ENCODE results near the gene EPHA5.
A peak's percentile ranks its signal among the peaks of the same experiment; 100 is the strongest.

Gene EPHA5

DNA sequence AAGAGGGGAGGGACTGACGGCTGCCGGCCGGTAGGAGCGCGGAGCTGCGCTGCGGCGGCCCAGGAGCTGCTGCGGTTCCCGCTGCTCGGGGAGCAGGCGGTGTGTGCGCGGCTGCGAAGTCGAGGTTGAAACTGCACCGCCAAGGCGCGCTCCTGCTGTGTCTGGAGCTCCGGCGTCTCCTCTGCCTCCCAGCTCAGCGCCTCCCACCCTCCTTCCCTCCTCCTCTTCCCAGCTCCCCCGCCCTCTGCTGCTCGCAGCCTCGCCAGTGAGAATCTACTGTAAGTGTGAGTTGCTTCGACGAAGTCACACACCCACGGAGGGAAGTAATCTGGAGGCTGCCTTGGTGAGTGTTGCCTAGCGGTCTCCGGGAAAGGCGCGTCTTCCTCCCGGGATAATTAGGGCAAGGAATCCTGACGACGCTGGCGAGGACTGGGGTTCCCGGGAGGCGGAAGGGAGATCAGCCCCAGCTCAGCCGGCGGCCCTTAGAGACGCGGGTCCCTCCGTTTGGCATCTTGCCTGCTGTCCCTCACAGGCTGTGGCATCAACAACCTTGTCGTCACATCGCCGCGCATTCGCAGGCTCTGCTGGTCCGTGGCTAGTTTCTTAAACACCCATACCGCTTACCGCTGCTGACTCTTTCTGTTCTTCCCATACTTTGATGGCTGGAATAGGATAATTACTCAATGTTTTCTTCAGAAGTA is at the start of gene EPHA5:
EPHA5 (minus strand) TSS at position 159 of the 701 bp plus-strand sequence. CDS start 747 bp downstream, outside the sequence.
- peak; percentile 81 for DNase-seq (ENCODE audit: low spot score)

DNA sequence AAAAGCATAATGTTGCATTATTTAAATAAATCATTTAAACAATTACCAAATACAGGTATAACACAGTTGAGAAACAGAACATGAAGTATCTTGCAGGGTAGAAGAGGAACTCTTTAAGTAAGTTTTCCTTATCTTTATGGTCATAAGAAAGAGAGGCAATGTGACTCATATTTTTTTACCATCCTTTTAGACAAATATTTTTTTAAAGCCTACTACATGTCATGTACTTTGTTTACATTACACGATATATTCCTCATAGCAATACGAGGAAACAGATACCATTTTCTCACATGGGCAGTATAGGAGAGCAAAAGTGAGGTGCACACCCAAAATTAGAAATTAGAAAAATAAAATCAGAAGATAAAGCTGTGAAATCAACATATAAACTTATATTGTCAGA is 49.3 kb upstream of the EPHA5 start:
- DNase-seq (ENCODE audit: low spot score) = no peak

- DNase-seq (ENCODE audit: low spot score) = no peak
These were observed 28.3 kb upstream of the EPHA5 start for GRCh38 chr4:65698631-65699030.

DNA sequence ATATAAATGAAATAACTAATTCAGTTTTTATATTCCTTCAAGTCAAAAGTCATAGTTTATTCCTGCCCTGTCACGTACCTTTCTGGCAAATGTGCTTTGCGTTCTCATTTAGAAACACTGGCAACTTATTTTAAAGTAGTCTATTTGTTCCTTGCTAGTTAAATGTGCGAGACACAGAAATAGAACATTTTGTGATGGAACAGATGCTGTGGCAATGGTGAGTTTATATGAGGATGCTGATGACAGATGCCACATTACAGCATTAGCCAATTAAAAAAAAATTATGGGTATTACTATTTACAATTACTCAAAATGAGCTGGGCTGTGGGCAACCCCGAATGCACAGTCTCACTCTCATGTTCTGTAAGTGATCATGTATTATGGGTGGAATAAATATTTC is 26.1 kb upstream of the EPHA5 start:
- DNase-seq (ENCODE audit: low spot score) = no peak

DNA sequence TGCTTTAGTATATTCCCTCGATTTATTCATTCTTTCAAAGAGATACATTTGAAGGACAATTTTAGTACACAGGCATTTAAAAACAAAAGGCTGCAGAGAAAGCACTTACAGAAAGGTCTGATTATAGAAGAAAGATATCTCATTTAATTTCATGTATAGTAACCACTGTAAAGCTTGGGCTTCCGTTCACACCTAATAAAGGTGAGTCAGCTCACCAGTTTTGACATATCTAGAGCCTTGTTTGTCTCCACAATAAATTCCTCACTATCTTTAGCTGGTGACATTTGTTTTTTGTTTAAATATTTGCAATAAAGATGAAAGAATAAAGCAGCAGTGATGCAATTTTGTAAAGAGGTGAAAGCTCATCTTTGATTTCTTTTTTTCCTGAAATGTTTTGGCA is 1.1 kb upstream of the EPHA5 start:
- no peak for DNase-seq (ENCODE audit: low spot score)

- no peak for DNase-seq (ENCODE audit: low spot score)
These were observed 314 bp downstream of the EPHA5 start for GRCh38 chr4:65670020-65670330.

DNA sequence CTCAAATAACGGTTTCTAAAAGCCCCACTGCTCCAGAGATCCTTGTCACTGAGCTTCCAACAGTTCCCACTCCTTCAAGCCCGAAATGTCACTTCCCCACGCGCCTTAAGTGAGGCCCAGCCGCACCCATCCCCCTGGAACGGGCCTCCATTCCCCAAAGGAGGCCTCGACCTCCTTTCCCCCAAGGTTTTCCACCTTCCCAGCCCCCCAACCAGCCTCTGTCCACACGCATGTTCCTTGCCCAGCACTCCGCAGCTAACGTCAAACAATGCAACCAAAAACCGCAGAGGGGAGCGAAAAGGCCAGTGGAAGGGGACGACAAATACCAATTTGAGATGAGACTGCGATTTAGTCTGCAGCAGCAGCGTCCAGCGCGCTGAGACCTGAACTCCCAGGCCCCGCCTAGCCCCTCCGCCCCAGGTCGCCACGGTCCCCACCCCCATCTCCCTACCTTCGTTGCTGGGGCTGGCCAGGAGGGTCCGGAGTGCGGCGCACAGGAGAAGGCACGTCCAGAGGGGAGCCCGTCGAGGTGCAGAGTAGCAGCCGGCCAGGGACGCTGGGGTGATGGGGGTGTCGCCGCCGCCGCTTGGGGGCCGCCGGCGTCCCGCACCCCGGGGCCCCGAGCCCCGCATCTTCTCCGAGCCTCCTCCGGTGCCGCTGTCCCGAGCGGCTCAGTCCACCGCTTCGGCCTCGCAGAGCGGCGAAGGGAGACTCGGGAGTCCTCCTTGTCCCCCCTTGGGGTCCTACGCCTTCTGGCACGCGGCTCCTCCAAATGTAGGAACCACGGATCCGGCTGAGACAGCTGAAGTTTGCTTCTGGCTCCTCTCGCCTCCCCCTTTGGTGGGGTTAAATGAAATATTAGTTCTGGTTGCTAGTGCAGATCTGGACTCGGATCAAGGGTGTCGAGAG is 924 bp downstream of the EPHA5 start:
- no peak for DNase-seq (ENCODE audit: low spot score)

DNA sequence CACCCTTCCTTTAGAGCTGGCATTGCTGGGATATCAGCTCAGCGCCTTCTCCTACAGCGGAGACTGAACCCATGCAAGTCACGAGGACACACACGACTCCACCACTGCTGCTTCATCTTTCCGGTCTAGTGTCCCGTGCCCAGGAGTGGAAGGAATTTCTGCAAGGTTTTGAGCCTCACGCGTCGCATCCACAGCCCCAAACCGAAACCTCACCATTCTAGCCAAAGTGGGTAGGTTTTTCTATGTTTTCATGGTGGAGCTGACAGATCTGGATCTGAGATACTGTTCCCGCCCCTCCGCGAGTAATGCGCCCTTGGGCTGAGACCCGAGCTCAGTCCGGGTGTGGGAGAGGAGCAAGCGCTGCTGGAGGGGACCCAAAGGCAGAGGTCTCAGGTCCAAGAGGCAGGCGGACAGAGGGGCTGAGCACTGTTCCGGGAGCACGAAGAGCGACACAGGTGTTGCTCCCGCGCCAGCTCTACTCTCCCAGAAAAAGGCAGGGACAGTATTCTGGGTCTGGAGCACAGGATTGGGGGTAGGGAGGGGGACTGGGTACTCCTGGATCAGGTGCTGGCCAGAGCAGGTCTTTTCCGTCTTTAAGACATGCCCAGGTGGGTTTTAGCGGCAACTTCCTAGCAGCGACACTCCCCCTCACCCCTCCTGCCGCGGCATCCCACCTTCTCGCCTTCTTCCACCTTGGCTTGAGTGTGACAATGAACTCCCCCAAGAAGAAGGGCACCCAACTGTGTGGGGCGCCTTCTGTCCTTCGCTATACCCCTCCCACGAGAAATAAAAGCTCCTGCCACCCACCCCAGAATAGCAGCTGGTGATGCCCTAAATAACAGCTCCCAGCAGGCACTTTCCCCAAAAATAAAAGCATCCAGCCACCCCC is 1.8 kb downstream of the EPHA5 start:
- peak; percentile 36 for DNase-seq (ENCODE audit: low spot score)

GRCh38 chr4:65667506-65668041 is 2.7 kb downstream of the EPHA5 start:
- DNase-seq (ENCODE audit: low spot score) = peak; percentile 2

DNA sequence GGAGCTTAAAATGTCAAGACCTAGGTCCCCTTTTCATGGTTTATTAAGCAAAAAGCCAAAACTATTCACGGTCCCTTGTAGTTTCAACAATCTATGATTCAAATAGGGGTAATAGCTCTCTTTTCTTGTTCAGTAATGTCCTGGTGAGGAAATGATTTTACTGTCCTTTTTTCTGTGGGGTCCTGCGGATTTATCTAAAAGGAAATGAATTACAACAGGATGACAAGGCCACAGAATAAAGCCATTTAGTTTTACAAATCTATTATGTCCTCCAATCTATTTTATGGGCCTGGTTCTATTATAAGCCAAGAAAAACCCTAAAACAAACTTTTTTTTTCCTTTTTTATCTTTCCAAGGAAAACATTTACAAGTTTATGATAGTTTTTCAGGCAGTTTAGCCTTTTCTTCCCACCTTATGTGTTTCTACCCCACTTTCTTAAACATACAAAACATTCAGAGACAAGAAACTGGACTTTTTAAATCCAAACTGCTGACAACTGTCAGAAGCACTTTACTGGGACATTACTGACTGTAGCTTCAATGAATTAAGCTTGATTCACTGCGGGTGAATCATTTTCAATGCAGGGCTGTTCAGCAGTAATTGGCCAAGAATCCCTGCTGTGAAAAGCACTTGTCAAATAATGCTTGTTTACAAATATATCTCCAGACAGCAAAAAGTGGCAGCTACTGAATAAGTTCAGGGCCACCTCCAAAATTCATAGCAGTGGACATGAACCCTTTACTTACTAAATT is 4.3 kb downstream of the EPHA5 start:
- DNase-seq (ENCODE audit: low spot score) = no peak

- DNase-seq (ENCODE audit: low spot score) = no peak
These were observed 8.8 kb downstream of the EPHA5 start for GRCh38 chr4:65661471-65661870.

DNA sequence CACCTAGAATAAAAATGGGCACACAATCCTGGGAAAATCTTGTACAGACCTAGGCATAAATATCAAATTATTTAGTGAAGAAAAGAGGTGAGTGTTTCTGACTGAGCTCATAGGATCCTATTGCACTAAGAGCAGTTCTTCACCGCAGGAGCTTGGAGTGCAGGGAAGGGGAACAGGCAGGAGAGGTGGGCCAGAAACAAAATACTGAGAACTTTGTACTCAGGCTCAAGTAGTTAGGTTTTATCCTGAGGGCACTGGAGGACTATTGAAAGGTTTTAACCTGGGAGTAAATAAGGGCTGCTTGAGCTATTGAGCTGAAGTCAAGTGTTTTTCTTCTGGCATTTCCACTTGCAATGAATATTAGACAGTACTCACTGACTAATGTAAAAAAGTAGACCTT is 12.2 kb downstream of the EPHA5 start:
- DNase-seq (ENCODE audit: low spot score) = no peak

GRCh38 chr4:65656008-65656407 is 14.3 kb downstream of the EPHA5 start:
- no peak for DNase-seq (ENCODE audit: low spot score)

GRCh38 chr4:65654976-65655375 is 15.3 kb downstream of the EPHA5 start:
- DNase-seq (ENCODE audit: low spot score) = no peak

- DNase-seq (ENCODE audit: low spot score) = no peak
These were observed 16.4 kb downstream of the EPHA5 start for GRCh38 chr4:65653740-65654361.

DNA sequence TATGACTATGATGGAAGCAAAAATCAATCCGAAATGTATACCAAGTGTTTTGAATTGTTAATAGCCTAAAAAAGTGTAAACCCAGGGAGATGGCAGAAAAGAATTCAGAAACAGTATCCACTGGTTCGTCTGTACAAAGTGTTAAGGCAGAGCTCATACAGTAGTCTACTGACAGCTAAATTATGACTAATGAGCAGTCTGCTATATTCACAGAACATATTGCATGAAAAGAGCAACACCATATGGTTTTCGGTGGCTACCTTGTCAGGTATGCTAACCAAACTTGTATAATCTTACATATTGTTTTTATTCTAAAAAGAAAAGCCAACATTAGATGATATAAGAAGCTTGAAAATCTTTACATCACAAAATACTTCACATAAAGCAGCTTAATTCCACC is 18.5 kb downstream of the EPHA5 start:
- DNase-seq (ENCODE audit: low spot score) = no peak

DNA sequence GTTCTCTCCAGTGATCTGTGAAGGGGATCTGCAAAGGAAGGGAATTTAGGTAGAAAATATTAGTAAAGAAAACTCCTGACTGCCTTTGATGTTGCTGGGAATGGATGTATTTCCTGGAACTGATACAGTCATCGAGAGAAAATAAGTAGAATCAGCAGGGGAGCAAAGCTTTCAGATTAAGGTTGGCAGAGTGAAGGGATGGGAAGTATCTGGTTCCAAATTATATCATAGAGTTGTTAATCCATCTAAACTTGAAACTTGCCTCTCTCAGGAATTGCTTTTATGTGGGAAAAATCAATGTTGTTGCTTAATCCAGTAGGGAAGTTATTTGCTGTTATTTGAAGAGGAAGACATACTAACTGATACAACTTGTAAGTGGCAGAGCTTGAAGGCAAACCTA is 19.3 kb downstream of the EPHA5 start:
- DNase-seq (ENCODE audit: low spot score) = no peak

DNA sequence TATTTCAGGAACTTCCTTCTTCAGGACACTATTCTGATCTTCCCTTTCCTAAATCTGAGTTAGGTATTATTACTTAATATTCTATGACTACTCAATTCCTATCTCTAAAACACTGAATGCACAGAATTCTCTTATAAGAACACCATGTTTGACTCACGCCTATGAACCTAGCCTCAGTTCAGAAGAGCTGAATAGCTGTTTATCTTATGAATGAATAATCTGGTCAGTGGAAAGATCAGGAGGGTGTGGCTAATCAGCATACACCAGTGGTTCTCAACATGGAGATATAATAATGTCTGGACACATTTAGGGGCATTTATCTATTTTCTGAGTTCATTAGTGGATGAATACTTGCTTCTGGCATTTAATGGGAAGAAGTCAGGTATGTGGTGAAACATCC is 24.2 kb downstream of the EPHA5 start:
- no peak for DNase-seq (ENCODE audit: low spot score)

DNA sequence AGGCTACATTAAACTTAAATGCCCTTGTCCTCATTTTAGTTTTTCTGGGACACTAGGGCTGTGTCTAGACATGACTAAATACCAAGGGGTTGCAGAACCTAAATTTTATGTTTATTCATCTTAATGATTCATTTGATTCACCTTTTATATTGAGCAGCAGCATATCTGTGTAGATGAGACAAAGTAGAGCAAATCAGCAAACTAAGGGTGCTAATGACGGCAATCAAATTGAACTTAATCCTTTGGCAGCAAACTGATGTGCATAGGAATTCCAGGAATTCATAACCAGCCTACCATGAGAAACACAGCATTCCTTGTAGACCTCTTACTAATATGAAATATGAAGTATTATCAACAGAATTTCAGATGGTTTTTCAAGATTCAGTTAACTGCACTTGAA is 25.1 kb downstream of the EPHA5 start:
- no peak for DNase-seq (ENCODE audit: low spot score)

DNA sequence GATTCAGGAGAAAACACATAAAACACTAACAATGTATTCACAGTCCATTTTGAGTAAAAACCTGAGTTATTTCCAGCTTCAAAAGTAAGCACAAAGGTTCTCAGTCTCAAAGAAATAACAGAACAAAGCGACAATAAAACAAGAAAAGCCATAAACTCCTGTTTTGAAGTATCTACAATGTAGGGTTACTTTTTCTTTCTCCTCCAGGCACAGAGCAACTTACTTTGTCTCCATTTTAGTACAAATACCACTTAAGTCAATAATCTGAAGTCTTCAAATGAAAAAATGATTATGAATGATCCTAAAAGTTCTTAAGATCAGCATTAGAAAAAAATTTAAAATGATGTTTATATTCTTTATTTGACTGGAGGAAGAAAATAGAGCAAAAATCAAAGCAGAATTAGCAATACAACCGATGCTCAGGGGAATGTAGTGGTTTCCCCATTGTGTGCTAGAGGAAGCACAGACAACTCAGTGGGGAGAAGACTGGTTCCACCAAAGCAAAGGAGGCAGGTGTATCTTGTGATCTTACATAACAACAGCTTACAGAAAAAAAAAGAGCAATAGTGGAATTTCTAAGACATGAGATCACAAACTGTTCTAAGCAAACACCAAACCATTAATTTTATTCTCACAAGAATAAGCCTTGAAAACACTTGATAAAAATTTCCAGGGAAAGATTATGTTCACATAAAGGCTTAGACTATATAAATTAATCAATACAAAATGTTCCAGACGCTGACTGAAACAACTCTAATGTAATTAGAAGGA is 35.1 kb downstream of the EPHA5 start:
- no peak for DNase-seq (ENCODE audit: low spot score)
